ENCODE results near the gene FMN1.

GRCh38 chr15:32870240-32871033 is 324.1 kb downstream of the FMN1 start:
- TF ChIP-seq CTCF (conservative IDR thresholded peaks at IDR 0.05; ENCODE audit: low read depth, low read length) (no peak), EZH2phosphoT487 (IDR thresholded peaks at IDR 0.05; ENCODE audit: borderline replicate concordance, low read length) (no peak)

Data from PC-3 (cell line).